Smooth muscle cell (in vitro differentiated cells): ENCODE results near the gene CDR2. TPM values are rescaled to one million over a fixed set of nuclear protein-coding genes. Genes with fewer than 3 reads are reported as not detected.

Source experiments
- DNase-seq: peaks from one replicate; lab custom pipeline; 2025; ENCODE audit not compliant: unreplicated experiment; lab: John Stamatoyannopoulos, UW
- H2AFZ ChIP-seq: fragments of 200-600 bp; sonication (generic); 2 replicates; pipeline ENCODE4 v1.6.0; 2016; ENCODE audit warnings: antibody characterized with exemption, low read depth, mild to moderate bottlenecking
- H3F3A ChIP-seq: fragments of 200-600 bp; sonication (generic); 2 replicates; pipeline ENCODE4 v1.6.0; 2017; ENCODE audit warnings: antibody characterized with exemption, low read depth
- H3K27ac ChIP-seq: fragments of 200-600 bp; sonication (generic); 2 replicates; pipeline ENCODE4 v1.5.1; 2016; ENCODE audit warnings: low read depth, mild to moderate bottlenecking
- H3K27me3 ChIP-seq: fragments of 200-600 bp; sonication (generic); 2 replicates; pipeline ENCODE4 v1.6.1; 2016; ENCODE audit warnings: low read depth, mild to moderate bottlenecking
- H3K36me3 ChIP-seq: fragments of 200-600 bp; sonication (generic); 2 replicates; pipeline ENCODE4 v1.5.1; 2016; ENCODE audit warnings: low read depth
- H3K4me1 ChIP-seq: fragments of 200-600 bp; sonication (generic); 2 replicates; pipeline ENCODE4 v1.5.1; 2016; ENCODE audit warnings: low read depth
- H3K4me2 ChIP-seq: fragments of 200-600 bp; sonication (generic); 2 replicates; pipeline ENCODE4 v1.6.0; 2016; ENCODE audit warnings: mild to moderate bottlenecking
- H3K4me3 ChIP-seq: fragments of 200-600 bp; sonication (generic); 2 replicates; pipeline ENCODE4 v1.5.1; 2016; ENCODE audit warnings: mild to moderate bottlenecking
- H3K79me2 ChIP-seq: fragments of 200-600 bp; sonication (generic); 2 replicates; pipeline ENCODE4 v1.6.0; 2016; ENCODE audit warnings: low read depth, mild to moderate bottlenecking
- H3K9ac ChIP-seq: fragments of 200-600 bp; sonication (generic); 2 replicates; pipeline ENCODE4 v1.6.0; 2016; ENCODE audit warnings: low read depth
- H3K9me3 ChIP-seq: fragments of 200-600 bp; sonication (generic); replicated peaks from 2 replicates; pipeline ENCODE4 v1.5.1; 2016; ENCODE audit warnings: low read depth
- H4K20me1 ChIP-seq: fragments of 200-600 bp; sonication (generic); 2 replicates; pipeline ENCODE4 v1.6.0; 2016; ENCODE audit warnings: low read depth
- WGBS: methylation state at CpG from one replicate; pipeline ENCODE4 v1.1.7; 2016; ENCODE audit warnings: low lambda C conversion rate; 5-methylcytosine and 5-hydroxymethylcytosine counted together
- polyA plus RNA-seq: library from polyadenylated mRNA; unstranded; fragments of >200 nt; fragmentation: Nextera tagmentation; extraction: Ambion mirVana; gene quantifications from 2 replicates; pipeline ENCODE4 v1.2.1, GENCODE V29; 2016
- total RNA-seq: library from RNA; depleted of rRNA; stranded (reverse); fragments of >200 nt; gene quantifications from 2 replicates; pipeline ENCODE4 v1.2.3, GENCODE V29; 2014
- TF ChIP-seq, protein P1 (sequence below): fragments of 200-600 bp; sonication (generic); IDR thresholded peaks from 2 replicates; pipeline ENCODE4 v1.5.1; 2017; ENCODE audit warnings: borderline replicate concordance, mild to moderate bottlenecking, antibody characterized with exemption; ENCODE audit not compliant: insufficient read depth, poor library complexity, severe bottlenecking

The CDR2 gene
- total and polyA plus RNA-seq, 2 experiments from 2014 or later = 47.4 to 67.3 TPM

- Histone ChIP-seq H2AFZ (no peak overlapping the region), H3K36me3 (no peaks in the 10 kb centered on the region), H3K4me3 (no peak overlapping the region), H3K9me3 (no peaks in the 10 kb centered on the region), H3K4me2 (no peak overlapping the region), H3K9ac (no peak overlapping the region), H4K20me1 (peaks cover 14% of the 10 kb centered on the region), H3K27ac (no peak overlapping the region), H3K27me3 (no peaks in the 10 kb centered on the region), H3F3A (peaks cover 5% of the 10 kb centered on the region), H3K4me1 (no peaks in the 10 kb centered on the region), H3K79me2 (no peaks in the 10 kb centered on the region)
- TF ChIP-seq, protein P1, sequence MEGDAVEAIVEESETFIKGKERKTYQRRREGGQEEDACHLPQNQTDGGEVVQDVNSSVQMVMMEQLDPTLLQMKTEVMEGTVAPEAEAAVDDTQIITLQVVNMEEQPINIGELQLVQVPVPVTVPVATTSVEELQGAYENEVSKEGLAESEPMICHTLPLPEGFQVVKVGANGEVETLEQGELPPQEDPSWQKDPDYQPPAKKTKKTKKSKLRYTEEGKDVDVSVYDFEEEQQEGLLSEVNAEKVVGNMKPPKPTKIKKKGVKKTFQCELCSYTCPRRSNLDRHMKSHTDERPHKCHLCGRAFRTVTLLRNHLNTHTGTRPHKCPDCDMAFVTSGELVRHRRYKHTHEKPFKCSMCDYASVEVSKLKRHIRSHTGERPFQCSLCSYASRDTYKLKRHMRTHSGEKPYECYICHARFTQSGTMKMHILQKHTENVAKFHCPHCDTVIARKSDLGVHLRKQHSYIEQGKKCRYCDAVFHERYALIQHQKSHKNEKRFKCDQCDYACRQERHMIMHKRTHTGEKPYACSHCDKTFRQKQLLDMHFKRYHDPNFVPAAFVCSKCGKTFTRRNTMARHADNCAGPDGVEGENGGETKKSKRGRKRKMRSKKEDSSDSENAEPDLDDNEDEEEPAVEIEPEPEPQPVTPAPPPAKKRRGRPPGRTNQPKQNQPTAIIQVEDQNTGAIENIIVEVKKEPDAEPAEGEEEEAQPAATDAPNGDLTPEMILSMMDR = no peak
- DNase-seq = no peak
- 96% methylated on average over 13 of the region's 13 CpGs for WGBS
These were observed 47.5 kb downstream of the CDR2 start for GRCh38 chr16:22326771-22327445.

DNA sequence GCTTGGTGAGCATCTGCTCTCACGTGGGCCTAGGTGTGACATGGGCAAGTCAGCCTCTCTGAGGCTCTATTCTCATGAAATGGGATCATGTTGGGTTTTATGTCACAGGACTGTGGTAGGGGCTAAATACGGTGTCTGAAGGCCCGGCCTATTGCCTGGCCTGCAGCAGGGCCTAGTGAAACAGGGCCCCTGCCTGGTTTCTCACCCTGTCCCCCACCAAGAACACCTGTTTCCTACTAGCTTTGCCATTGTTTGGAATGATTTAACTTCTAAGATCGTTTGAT lies 48.1 kb downstream of the CDR2 start:
- H3K27me3 ChIP-seq = no peaks in the 10 kb centered on the region
- no peaks in the 10 kb centered on the region for H3K79me2 ChIP-seq
- no peak for DNase-seq
- H4K20me1 ChIP-seq = peaks cover 20% of the 10 kb centered on the region
- H3K4me1 ChIP-seq = no peaks in the 10 kb centered on the region
- H3F3A ChIP-seq = peaks cover 5% of the 10 kb centered on the region
- WGBS = 93% methylated on average over 4 of the region's 4 CpGs
- no peak overlapping the region for H3K4me3 ChIP-seq
- H3K36me3 ChIP-seq = no peaks in the 10 kb centered on the region
- H2AFZ ChIP-seq = no peak overlapping the region
- H3K9ac ChIP-seq = no peak overlapping the region
- H3K27ac ChIP-seq = no peak overlapping the region
- TF ChIP-seq, protein P1 = no peak
- no peak overlapping the region for H3K4me2 ChIP-seq
- H3K9me3 ChIP-seq = no peaks in the 10 kb centered on the region

- Histone ChIP-seq H2AFZ (no peak overlapping the region), H3F3A (peaks cover 5% of the 10 kb centered on the region)
- TF ChIP-seq, protein P1 = no peak
These were observed 48.6 kb downstream of the CDR2 start for GRCh38 chr16:22325598-22326368.

More at GRCh38 chr16:22325598-22326368, 48.6 kb downstream of the CDR2 start:
- peaks cover 25% of the 10 kb centered on the region for H4K20me1 ChIP-seq
- no peaks in the 10 kb centered on the region for H3K9me3 ChIP-seq
- H3K4me3 ChIP-seq = no peak overlapping the region
- 95% methylated on average over 28 of the region's 46 CpGs for WGBS
- no peaks in the 10 kb centered on the region for H3K79me2 ChIP-seq
- DNase-seq = no peak
- H3K4me1 ChIP-seq = no peaks in the 10 kb centered on the region
- no peaks in the 10 kb centered on the region for H3K27me3 ChIP-seq
- no peak overlapping the region for H3K27ac ChIP-seq
- H3K36me3 ChIP-seq = no peaks in the 10 kb centered on the region
- H3K4me2 ChIP-seq = no peak overlapping the region
- H3K9ac ChIP-seq = no peak overlapping the region
